Raji (cell line): Measurements from ENCODE around the gene P3H4.

Source experiments
- POLR2A ChIP-seq: IDR thresholded peaks from 2 replicates; pipeline ENCODE4 v1.6.1; 2011; ENCODE audit warnings: low read depth, low read length, control low read depth; ENCODE audit not compliant: insufficient read depth

P3H4 gene

GRCh38 chr17:41801374-41802271 lies 10.1 kb downstream of the P3H4 start:
- no peak for TF ChIP-seq POLR2A

- no peak for TF ChIP-seq POLR2A
Measured at GRCh38 chr17:41800601-41801373, 11.0 kb downstream of the P3H4 start.

GRCh38 chr17:41799366-41799765 lies 12.4 kb downstream of the P3H4 start:
- no peak for TF ChIP-seq POLR2A

GRCh38 chr17:41797377-41797776 lies 14.4 kb downstream of the P3H4 start:
- TF ChIP-seq POLR2A = no peak

GRCh38 chr17:41796121-41796895 lies 15.4 kb downstream of the P3H4 start:
- TF ChIP-seq POLR2A = no peak

GRCh38 chr17:41794540-41794975 lies 17.2 kb downstream of the P3H4 start:
- TF ChIP-seq POLR2A = no peak

- TF ChIP-seq POLR2A = no peak
Measured at GRCh38 chr17:41793784-41794539, 17.8 kb downstream of the P3H4 start.

- TF ChIP-seq POLR2A = no peak
Measured at GRCh38 chr17:41792845-41793783, 18.6 kb downstream of the P3H4 start.

- TF ChIP-seq POLR2A = no peak
Measured at GRCh38 chr17:41787021-41787418, 24.7 kb downstream of the P3H4 start.

GRCh38 chr17:41786227-41787020 lies 25.3 kb downstream of the P3H4 start, which contains the start of gene JUP:
Gene JUP (minus strand): TSS chr17:41786711. CDS start chr17:41771854, 14,857 bp downstream.
- no peak for TF ChIP-seq POLR2A

- no peak for TF ChIP-seq POLR2A
Measured at GRCh38 chr17:41785859-41786226, 25.9 kb downstream of the P3H4 start.

GRCh38 chr17:41785091-41785858 lies 26.5 kb downstream of the P3H4 start:
- TF ChIP-seq POLR2A = no peak
